Pancreas (tissue), 10 donors: Measurements from ENCODE around the gene NKAPL. TPM values are rescaled to one million over a fixed set of nuclear protein-coding genes. Genes with fewer than 3 reads are reported as not detected.
A peak's percentile ranks its signal among the peaks of the same experiment; 100 is the strongest.

Experiments used
- ATAC-seq, 4 donors: fragments of 200-7000 bp; cut with Tn5 transposase; one replicate each; pipeline versions ENCODE4 v1.8.0 to v1.9.1; 2020; ENCODE audit warnings: mild to moderate bottlenecking in 4 of 4, moderate library complexity in 4 of 4
- DNase-seq, 6 donors: peaks; one replicate each; pipeline ENCODE4 v3.0.0-alpha.2; 2020
- FAIRE-seq: peaks from 2 replicates; lab custom pipeline; 2012; peaks lifted over from hg19 to GRCh38; lab: Jason Lieb, UNC
- H3K27ac ChIP-seq, 4 donors: fragments of 200-600 bp; sonication (generic); 1 replicate in 3 of 4; 2 replicates in 1 of 4; pipeline versions ENCODE4 v1.5.0 to v1.8.0; 2020
- H3K27me3 ChIP-seq, 4 donors: fragments of 200-600 bp; one replicate each; pipeline ENCODE4 v1.8.0; 2021
- H3K36me3 ChIP-seq, 3 donors: fragments of 200-600 bp; sonication (generic) in 1 of 3; one replicate each; pipeline versions ENCODE4 v1.5.0 to v1.8.0; 2020 to 2021
- H3K4me1 ChIP-seq, 3 donors: fragments of 200-600 bp; one replicate each; pipeline ENCODE4 v1.8.0; 2021
- H3K4me3 ChIP-seq, 4 donors: fragments of 200-600 bp; sonication (generic) in 2 of 4; one replicate each; pipeline versions ENCODE4 v1.5.0 to v1.8.0; 2020 to 2021
- H3K9me3 ChIP-seq, 4 donors: fragments of 200-600 bp; one replicate each; pipeline ENCODE4 v1.8.0; 2021
- CTCF ChIP-seq, 4 donors: fragments of 200-600 bp; sonication (generic) in 3 of 4; IDR thresholded peaks; one replicate each; pipeline versions ENCODE4 v1.5.0 to v1.8.0; 2021; ENCODE audit warnings: antibody characterized with exemption in 4 of 4
- WGBS, 2 donors: extraction: QIAGEN DNeasy Blood & Tissue Kit; methylation state at CpG; one replicate each; pipeline ENCODE4 v1.1.7; 2013; 5-methylcytosine and 5-hydroxymethylcytosine counted together
- intact Hi-C, 3 donors: fragments of 100-400 bp; cut with DNase I; formaldehyde crosslinking; loops; one replicate each; pipeline versions ENCODE4 v1.11.1 to v1.14.2; 2022
- polyA plus RNA-seq, 2 donors: library from polyadenylated mRNA; stranded (reverse); fragments of 200-250 nt; gene quantifications; one replicate each; pipeline ENCODE4 v1.2.3, GENCODE V29; 2013
- total RNA-seq, 6 donors: library from RNA; stranded (reverse); fragmentation: NEBNext Ultra II Directional in 4 of 6; extraction: Animal tissue kit (Norgen Biotek cat#: 25700) in 4 of 6; gene quantifications; one replicate each; pipeline versions ENCODE4 v1.2.1 to v1.2.4, GENCODE V29; 2021 to 2023
- donor health status: healthy with polysubstance abuse.
- donor health status: DM: no; HTN: no; CAD: no; lungs with moderate emphysema.
- donor health status: DM: no; HTN: no; CAD: no.
- donor health status: control.
- donor health status: control.
- donor health status: Bipolar disorder and iron deficiency.
- donor health status: DM: yes; HTN: yes; CAD: no.
- donor health status: DM: no; HTN: no; CAD: no.
- donor health status: DM: no; HTN: no; CAD: no.
- donor health status: DM: yes; HTN: yes; CAD: no.

NKAPL gene
- total and polyA plus RNA-seq, 8 donors: 0.28 to 1.5 (median 0.72) TPM

- H3K27ac ChIP-seq: no peak overlapping the region
- intact Hi-C loops: no loop called here
- peaks cover 3 to 14% (median 8%) of the 10 kb centered on the region in 4 donors for H3K27me3 ChIP-seq
- ATAC-seq (no peak), FAIRE-seq (no peak), DNase-seq (no peak)
- H3K4me3 ChIP-seq: no peak overlapping the region
- TF ChIP-seq CTCF (IDR thresholded peaks at IDR 0.05): no peak
- H3K36me3 ChIP-seq: no peaks in the 10 kb centered on the region
- H3K9me3 ChIP-seq: no peaks in the 10 kb centered on the region
- 25 to 33% methylated on average over 6 of the region's 6 CpGs for WGBS, 2 donors
- peaks cover 0 to 5% (median 0%) of the 10 kb centered on the region in 3 donors for H3K4me1 ChIP-seq
Measured at GRCh38 chr6:28220257-28221133, 38.6 kb upstream of the NKAPL start.

- no peak for TF ChIP-seq CTCF (IDR thresholded peaks at IDR 0.05)
- Histone ChIP-seq H3K27ac (peak overlapping the region in 2 of 4 donors; percentile 36 to 52), H3K27me3 (peaks cover 3 to 14% (median 8%) of the 10 kb centered on the region in 4 donors), H3K4me3 (peak overlapping the region; percentile 55 to 83 (median 74)), H3K36me3 (peaks cover 0 to 13% (median 10%) of the 10 kb centered on the region in 3 donors), H3K9me3 (no peaks in the 10 kb centered on the region), H3K4me1 (peaks cover 0 to 10% (median 7%) of the 10 kb centered on the region in 3 donors)
- no peak for DNase-seq
- WGBS, 2 donors: 55 to 57% methylated on average over 9 of the region's 9 CpGs
- no peak for FAIRE-seq
- intact Hi-C loops: no loop called here
- ATAC-seq: no peak
Measured at GRCh38 chr6:28224131-28225055, 34.7 kb upstream of the NKAPL start.

DNA sequence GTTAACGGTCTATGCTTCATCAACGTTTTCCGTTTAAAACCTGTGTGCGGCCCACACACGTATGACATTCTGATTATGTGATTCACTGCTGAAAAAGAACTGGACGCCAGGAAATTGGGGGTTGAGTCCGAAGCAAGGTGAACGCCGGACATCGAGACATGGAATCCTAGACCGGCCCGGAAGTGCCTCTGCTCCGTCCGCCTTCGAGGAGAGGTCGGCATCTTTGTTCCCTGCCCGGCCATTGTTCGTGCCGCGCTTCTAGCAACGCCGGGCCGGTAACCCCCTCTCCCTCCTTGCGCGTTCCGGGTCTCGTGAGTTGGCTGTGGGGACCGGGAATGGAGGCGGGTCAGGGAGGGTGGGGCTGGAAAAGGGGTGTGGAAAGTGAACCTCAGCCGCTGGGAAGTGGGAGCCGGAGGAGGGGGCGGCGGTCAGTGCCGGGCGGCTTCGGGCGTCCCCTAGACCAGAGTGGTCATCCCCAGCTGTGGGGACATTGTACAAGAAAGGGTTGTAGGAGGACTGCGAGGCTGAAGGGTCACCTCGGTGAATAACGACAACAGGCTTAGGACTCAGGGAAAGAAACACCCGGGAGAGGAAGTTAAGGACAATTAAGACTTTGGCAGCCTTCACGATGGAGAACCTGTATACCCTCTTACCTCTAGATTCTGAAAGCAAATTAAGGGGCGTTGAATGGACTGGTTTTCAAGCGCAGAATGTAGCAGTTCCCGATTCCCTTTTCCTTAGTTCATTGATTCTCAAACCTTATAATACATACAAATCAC, 33.9 kb upstream of the NKAPL start, which contains the start of gene ZSCAN9:
Gene ZSCAN9, plus strand, starts transcription at position 220 of the 779 bp plus-strand sequence. CDS start 1,810 bp downstream, outside the sequence.
- ATAC-seq (peak; percentile 99), DNase-seq (peak; percentile 81 to 94 (median 85)), FAIRE-seq (no peak)
- peak within 1 kb of the TSS; percentile 8 to 52 (median 27) for H3K27ac ChIP-seq
- H3K4me3 ChIP-seq: peak within 1 kb of the TSS; percentile 55 to 83 (median 74)
- H3K9me3 ChIP-seq: no peaks in the 10 kb centered on the region
- intact Hi-C loops: no loop called here
- 0 to 1% methylated on average over 45 of the region's 45 CpGs for WGBS, 2 donors
- peaks cover 2 to 11% (median 8%) of the 10 kb centered on the region in 4 donors for H3K27me3 ChIP-seq
- H3K36me3 ChIP-seq: peaks cover 0 to 15% (median 10%) of the 10 kb centered on the region in 3 donors
- no peak for TF ChIP-seq CTCF (IDR thresholded peaks at IDR 0.05)
- H3K4me1 ChIP-seq: peaks cover 0 to 10% (median 7%) of the 10 kb centered on the region in 3 donors

DNA sequence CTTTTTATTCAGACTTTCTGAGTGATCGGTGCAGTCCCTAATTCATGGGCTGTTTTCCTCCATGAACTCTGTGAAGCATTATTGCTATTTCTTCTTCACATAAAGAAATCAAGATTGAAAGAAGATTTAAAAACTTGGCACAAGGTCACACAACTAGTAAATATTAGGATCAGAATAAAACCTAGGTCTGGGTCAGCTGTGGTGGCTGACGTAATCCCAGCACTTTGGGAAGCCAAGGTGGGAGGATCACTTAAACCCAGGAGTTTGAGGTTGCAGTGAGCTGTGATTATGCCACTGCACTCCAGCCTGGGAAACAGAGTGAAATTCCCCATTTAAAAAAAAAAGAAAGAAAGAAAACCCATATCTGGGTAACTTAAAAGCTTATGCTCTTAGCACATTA, 32.6 kb upstream of the NKAPL start:
- no peak for FAIRE-seq
- Histone ChIP-seq H3K36me3 (peaks cover 0 to 15% (median 12%) of the 10 kb centered on the region in 3 donors), H3K27ac (no peak overlapping the region), H3K27me3 (peaks cover 0 to 7% (median 1%) of the 10 kb centered on the region in 4 donors), H3K4me3 (no peak overlapping the region), H3K4me1 (peaks cover 0 to 10% (median 7%) of the 10 kb centered on the region in 3 donors), H3K9me3 (no peaks in the 10 kb centered on the region)
- no peak for DNase-seq
- no peak for TF ChIP-seq CTCF (IDR thresholded peaks at IDR 0.05)
- intact Hi-C loops: no loop called here
- 97 to 98% methylated on average over 2 of the region's 2 CpGs for WGBS, 2 donors
- ATAC-seq: no peak
